Measurements from ENCODE around the gene PPIF.

Gene PPIF

GRCh38 chr10:79347226-79347893, at the start of gene PPIF:
Gene PPIF, plus strand, starts transcription at chr10:79347469. Its CDS starts 80 bp downstream, at chr10:79347549.
- DNase-seq = peak; percentile 91

- no peak for DNase-seq
Observed at GRCh38 chr10:79298403-79299244, 48.6 kb upstream of the PPIF start.

- no peak for DNase-seq
Observed at GRCh38 chr10:79299397-79300241, 47.6 kb upstream of the PPIF start.

GRCh38 chr10:79300711-79301110, 46.6 kb upstream of the PPIF start:
- no peak for DNase-seq

GRCh38 chr10:79301754-79302530, 45.3 kb upstream of the PPIF start:
- no peak for DNase-seq

GRCh38 chr10:79303631-79304478, 43.4 kb upstream of the PPIF start:
- no peak for DNase-seq

- no peak for DNase-seq
Observed at GRCh38 chr10:79304479-79305087, 42.7 kb upstream of the PPIF start.

- DNase-seq = no peak
Observed at GRCh38 chr10:79305515-79305914, 41.8 kb upstream of the PPIF start.

- no peak for DNase-seq
Observed at GRCh38 chr10:79305988-79306387, 41.3 kb upstream of the PPIF start.

- no peak for DNase-seq
Observed at GRCh38 chr10:79306644-79307220, 40.5 kb upstream of the PPIF start.

- no peak for DNase-seq
Observed at GRCh38 chr10:79308016-79308415, 39.3 kb upstream of the PPIF start.

- no peak for DNase-seq
Observed at GRCh38 chr10:79308969-79309665, 38.2 kb upstream of the PPIF start.

- no peak for DNase-seq
Observed at GRCh38 chr10:79310200-79310865, 36.9 kb upstream of the PPIF start.

GRCh38 chr10:79310911-79311573, 36.2 kb upstream of the PPIF start:
- no peak for DNase-seq

GRCh38 chr10:79311581-79312407, 35.5 kb upstream of the PPIF start:
- DNase-seq = no peak

- DNase-seq = no peak
Observed at GRCh38 chr10:79312601-79313187, 34.6 kb upstream of the PPIF start.

GRCh38 chr10:79313320-79313719, 33.9 kb upstream of the PPIF start:
- no peak for DNase-seq
